ENCODE measurements around the gene IFNL4. TPM values are rescaled to one million over a fixed set of nuclear protein-coding genes. Genes with fewer than 3 reads are reported as not detected.
A peak's percentile ranks its signal among the peaks of the same experiment; 100 is the strongest.

Gene IFNL4
- total RNA-seq, 1 experiment from 2014 or later: not detected

DNA sequence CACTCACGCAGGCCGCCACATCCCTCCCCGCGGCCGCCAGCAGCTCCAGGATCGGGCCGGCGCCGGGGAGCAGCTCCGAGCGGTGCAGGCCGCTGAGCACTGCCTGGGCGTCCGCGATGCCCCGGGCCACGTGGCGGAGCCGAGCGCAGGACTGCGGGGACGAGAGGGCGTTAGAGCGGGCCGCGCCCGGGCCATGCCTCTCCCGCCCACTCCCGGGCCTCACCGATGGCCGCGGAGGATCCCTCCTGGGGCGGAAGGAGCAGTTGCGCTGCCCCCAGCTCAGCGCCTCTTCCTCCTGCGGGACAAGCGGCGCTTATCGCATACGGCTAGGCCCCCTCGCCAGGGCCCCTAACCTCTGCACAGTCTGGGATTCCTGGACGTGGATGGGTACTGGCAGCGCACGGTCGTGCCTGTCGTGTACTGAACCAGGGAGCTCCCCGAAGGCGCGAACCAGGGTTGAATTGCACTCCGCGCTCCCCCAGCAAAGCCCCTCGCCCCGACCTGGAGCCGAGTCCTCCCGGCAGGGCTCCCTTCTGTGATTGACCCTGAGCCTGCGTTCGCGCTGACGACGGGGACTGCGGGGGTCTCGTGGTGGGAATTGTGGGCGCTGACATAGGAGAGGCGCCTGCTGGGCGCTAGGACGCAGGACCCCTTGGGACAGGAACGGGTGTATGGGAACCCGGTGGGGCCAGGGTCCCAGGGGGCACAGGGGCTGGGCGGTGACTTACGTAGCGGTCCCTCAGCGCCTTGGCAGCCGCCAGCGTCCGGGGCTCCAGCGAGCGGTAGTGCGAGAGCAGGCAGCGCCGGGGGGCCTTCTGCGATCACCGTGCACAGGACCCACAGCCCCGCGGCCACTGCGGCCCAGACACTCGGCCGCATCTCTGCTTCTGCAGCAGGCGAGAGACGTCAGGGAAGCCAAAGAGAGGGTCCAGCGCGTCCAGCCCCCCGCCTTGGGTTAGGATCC lies 673 bp downstream of the IFNL4 start:
- H3K4me3 Mint-ChIP-seq: peak overlapping the region; percentile 19 to 68

More for the DNA sequence above, 673 bp downstream of the IFNL4 start:
- no peak overlapping the region for H4K8ac ChIP-seq (replicated peaks; ENCODE audit: insufficient read length, low read depth, low read length)
- no peak overlapping the region for H3K18ac ChIP-seq (ENCODE audit: insufficient read length, low read depth, low read length)
- H3K4ac ChIP-seq (ENCODE audit: low read depth, low read length): no peak overlapping the region
- peaks cover 35% of the 10 kb centered on the region; the same call in 1 of the 2 replicates for H3K27me3 ChIP-seq (ENCODE audit: insufficient read depth, low read length)
- no peak overlapping the region for H2AFZ ChIP-seq (ENCODE audit: low read length)
- TF ChIP-seq, protein P1, sequence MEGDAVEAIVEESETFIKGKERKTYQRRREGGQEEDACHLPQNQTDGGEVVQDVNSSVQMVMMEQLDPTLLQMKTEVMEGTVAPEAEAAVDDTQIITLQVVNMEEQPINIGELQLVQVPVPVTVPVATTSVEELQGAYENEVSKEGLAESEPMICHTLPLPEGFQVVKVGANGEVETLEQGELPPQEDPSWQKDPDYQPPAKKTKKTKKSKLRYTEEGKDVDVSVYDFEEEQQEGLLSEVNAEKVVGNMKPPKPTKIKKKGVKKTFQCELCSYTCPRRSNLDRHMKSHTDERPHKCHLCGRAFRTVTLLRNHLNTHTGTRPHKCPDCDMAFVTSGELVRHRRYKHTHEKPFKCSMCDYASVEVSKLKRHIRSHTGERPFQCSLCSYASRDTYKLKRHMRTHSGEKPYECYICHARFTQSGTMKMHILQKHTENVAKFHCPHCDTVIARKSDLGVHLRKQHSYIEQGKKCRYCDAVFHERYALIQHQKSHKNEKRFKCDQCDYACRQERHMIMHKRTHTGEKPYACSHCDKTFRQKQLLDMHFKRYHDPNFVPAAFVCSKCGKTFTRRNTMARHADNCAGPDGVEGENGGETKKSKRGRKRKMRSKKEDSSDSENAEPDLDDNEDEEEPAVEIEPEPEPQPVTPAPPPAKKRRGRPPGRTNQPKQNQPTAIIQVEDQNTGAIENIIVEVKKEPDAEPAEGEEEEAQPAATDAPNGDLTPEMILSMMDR (conservative IDR thresholded peaks at IDR 0.05): no peak
- H3K23ac ChIP-seq (ENCODE audit: insufficient read length, low read depth, low read length): no peak overlapping the region
- no peaks in the 10 kb centered on the region for H4K20me1 ChIP-seq (ENCODE audit: control insufficient read depth, insufficient read depth, insufficient read length)
- no peak overlapping the region for H4K5ac ChIP-seq (ENCODE audit: insufficient read length, low read depth, low read length)
- no peak overlapping the region for H4K91ac ChIP-seq (ENCODE audit: insufficient read length, low read depth, low read length)
- no peak overlapping the region for H3K27ac ChIP-seq (ENCODE audit: insufficient read length, low read depth, low read length)
- H3K23me2 ChIP-seq (ENCODE audit: insufficient read length, low read depth, low read length, poor library complexity, severe bottlenecking): peaks cover 9% of the 10 kb centered on the region
- H3K9me3 Mint-ChIP-seq: no peaks in the 10 kb centered on the region
- no peaks in the 10 kb centered on the region for H3K79me2 ChIP-seq (ENCODE audit: insufficient read depth, low read length)
- peak; percentile 46 for DNase-seq
- peak overlapping the region; percentile 38 for H3K4me2 ChIP-seq (ENCODE audit: insufficient read depth, insufficient read length, low read length)
- no peak overlapping the region for H3T11ph ChIP-seq (ENCODE audit: low read length)
- peaks cover 2 to 3% of the 10 kb centered on the region in 2 experiments; a peak in 2 of 4 replicates for H3K4me1 Mint-ChIP-seq
- H3K79me1 ChIP-seq (ENCODE audit: insufficient read depth, low read depth, low read length, poor library complexity, severe bottlenecking): no peaks in the 10 kb centered on the region
- H2BK120ac ChIP-seq (ENCODE audit: low read depth, low read length, poor library complexity, severe bottlenecking): no peak overlapping the region
- H3K14ac ChIP-seq (ENCODE audit: insufficient read depth, low read length): no peak overlapping the region
- no peaks in the 10 kb centered on the region for H3K36me3 Mint-ChIP-seq (ENCODE audit: insufficient read depth in 1 of 3, low read depth in 3 of 3)
- no peak overlapping the region for H2BK20ac ChIP-seq (ENCODE audit: low read depth, low read length, poor library complexity, severe bottlenecking)
- no CpG with 5 or more reads among the region's 92 CpGs for WGBS (ENCODE audit: extremely low coverage, insufficient read length, low lambda C conversion rate)
- no peak overlapping the region for H2AK5ac ChIP-seq (ENCODE audit: insufficient read length, low read length)
- no peaks in the 10 kb centered on the region for H3K9me3 ChIP-seq (ENCODE audit: control insufficient read depth, low read depth, low read length)
- H2BK15ac ChIP-seq (ENCODE audit: low read depth, low read length): no peak overlapping the region
- no peaks in the 10 kb centered on the region for H3K4me1 ChIP-seq (ENCODE audit: insufficient read depth, low read length)
- no peak overlapping the region for H2BK5ac ChIP-seq (ENCODE audit: insufficient read length, low read length)
- H3K27ac Mint-ChIP-seq: no peak overlapping the region
- no peak overlapping the region for H3K9ac ChIP-seq (ENCODE audit: extremely low read depth, insufficient read length, low read length)
- no peak overlapping the region for H3K56ac ChIP-seq (ENCODE audit: insufficient read length, low read depth, low read length)
- no peak overlapping the region for H2BK12ac ChIP-seq (ENCODE audit: insufficient read length, low read depth, low read length)
- peaks cover 88% of the 10 kb centered on the region for H3K27me3 Mint-ChIP-seq (ENCODE audit: low read depth)
